ENCODE results near the gene IL22RA2.

Gene IL22RA2

DNA sequence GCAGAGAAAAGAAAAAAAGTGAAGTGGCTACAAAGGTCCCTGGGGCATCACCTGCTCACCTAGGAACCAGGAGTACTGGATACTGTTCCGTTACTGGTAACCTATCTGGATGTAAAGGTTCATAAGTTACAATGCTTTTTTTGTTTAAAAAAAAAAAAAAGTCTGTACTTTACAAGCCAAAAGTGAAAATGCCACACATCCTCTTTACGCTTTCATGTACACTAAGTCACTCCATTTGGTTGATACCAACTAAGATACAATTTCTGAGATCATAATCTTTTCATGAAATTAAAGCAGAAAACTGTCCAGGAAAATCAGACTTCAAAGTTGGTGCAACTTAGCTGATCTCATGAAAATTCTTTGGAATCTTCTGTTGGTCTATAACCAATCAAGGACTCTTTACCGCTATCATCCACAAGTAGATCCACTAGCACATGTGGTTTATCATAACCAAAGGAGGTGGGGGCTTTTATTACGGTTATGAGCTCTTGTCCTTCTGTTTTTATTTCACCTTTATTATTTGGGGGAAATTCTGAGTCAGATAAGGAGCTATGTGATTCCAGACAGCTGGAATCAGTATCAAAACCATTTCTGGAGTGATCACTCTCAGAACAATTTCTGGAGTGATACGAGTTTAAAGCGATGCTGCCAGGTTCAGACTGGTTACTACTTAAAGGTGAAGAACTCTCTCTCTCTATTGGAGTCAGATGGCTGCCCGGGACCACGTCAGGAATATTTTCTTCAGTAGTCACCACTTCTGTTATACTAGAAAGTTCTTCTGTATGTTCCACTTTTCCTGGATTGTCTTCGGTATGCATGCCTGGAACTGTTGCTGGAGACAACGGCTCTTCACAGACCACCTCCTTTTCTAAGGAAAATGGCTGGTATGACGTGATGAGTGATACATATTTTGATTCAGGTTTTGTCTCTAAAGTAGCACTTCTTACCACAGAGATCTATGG, 24.5 kb upstream of the IL22RA2 start:
- H3K4me3 ChIP-seq (ENCODE audit: low read length): no peak overlapping the region
- no peak for TF ChIP-seq CTCF (conservative IDR thresholded peaks at IDR 0.05; ENCODE audit: low read depth, low read length)
- DNase-seq (ENCODE audit: low read depth): no peak

DNA sequence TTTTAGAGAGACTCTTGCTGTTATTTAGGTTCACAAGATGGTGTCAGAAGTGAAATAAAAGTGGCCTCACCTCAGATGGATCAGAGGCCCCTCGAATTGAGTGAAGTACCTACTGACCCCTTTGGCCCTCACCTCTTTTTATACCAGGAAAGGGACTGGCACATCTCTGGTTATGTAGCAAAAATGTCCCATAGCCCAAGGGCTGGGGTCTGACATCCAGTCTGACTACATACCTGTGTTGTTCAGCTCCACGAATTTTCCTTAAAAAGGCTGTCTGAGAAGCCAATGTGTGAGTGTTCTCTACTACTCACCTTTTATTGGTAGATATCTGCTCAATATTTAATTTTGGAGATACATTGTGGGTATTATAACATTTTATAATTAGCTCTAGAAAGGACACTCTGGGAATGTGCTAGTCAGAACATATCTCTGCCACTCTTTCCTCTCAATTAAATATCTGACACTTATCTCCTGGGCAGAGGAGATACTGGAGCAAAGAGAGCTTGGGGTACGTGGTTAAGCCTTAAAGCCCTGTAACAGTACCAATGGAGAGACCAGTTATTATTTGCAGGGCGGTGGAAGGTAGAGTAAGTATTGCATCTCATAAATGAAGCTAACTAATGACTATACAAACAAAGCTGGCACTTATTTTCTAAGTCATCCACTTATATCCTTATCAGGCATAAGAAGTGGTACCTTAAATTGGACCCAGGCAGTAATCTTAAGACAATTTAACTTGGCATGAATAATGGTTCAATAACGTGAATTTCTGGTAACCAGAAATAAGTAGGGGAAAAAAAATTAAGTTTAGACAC, 20.0 kb upstream of the IL22RA2 start:
- no peak overlapping the region for H3K4me3 ChIP-seq (ENCODE audit: low read length)
- no peak for DNase-seq (ENCODE audit: low read depth)
- no peak for TF ChIP-seq CTCF (conservative IDR thresholded peaks at IDR 0.05; ENCODE audit: low read depth, low read length)

DNA sequence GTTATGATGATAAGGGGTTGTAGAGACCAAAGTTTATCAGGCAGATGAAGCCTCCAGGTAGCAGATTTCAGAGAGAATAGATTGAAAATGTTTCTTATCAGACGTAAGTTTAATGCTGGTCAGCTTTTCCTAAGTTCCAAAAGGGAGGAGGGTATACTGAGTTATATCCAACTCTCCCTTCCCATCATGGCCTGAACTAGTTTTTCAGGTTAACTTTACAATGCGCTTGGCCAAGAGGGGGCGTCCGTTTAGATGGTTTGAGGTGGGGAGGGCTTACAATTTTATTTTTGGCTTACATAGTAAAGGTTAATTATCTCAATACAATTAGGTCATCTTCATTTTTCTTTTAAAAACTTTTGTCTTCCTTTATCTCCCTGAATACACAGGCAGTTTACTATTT, 19.4 kb upstream of the IL22RA2 start:
- DNase-seq (ENCODE audit: low read depth): no peak
- no peak overlapping the region for H3K4me3 ChIP-seq (ENCODE audit: low read length)
- no peak for TF ChIP-seq CTCF (conservative IDR thresholded peaks at IDR 0.05; ENCODE audit: low read depth, low read length)

- no peak overlapping the region for H3K4me3 ChIP-seq (ENCODE audit: low read length)
- DNase-seq (ENCODE audit: low read depth): no peak
- no peak for TF ChIP-seq CTCF (conservative IDR thresholded peaks at IDR 0.05; ENCODE audit: low read depth, low read length)
Measured at GRCh38 chr6:137191670-137192069, 18.2 kb upstream of the IL22RA2 start.

- no peak overlapping the region for H3K4me3 ChIP-seq (ENCODE audit: low read length)
- DNase-seq (ENCODE audit: low read depth): no peak
- no peak for TF ChIP-seq CTCF (conservative IDR thresholded peaks at IDR 0.05; ENCODE audit: low read depth, low read length)
Measured at GRCh38 chr6:137191236-137191635, 17.8 kb upstream of the IL22RA2 start.

DNA sequence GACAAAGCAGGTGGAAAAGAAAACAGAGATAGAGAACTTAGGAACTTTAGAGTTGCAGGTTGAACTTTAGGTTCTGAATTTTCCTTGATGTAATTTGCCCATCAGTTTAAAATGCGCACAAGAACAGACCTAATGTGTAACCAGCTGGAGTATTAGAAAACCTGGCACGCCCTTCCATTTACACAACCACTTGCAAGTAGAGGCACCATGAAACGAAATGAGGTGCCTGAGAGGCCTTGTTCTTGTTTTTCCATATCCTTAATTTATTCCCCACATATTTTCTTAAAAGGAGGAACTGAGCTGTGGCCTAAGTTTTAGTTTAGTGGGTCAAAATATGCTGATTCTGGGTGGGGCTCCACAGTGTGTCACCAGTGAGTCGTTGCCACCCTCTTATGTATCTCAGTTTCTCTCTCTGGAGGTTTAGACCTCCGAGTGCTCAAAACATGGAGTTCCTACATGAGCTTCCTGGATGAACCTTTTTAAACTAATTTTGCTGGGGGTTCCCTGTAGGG, 17.2 kb upstream of the IL22RA2 start:
- H3K4me3 ChIP-seq (ENCODE audit: low read length): no peak overlapping the region
- TF ChIP-seq CTCF (conservative IDR thresholded peaks at IDR 0.05; ENCODE audit: low read depth, low read length): no peak
- no peak for DNase-seq (ENCODE audit: low read depth)

All from retinal pigment epithelial cell (primary cell).